Transverse colon (tissue), 4 donors: ENCODE measurements around the gene ATP11A.

ENCODE experiments used
- EP300 ChIP-seq: sonication (generic); formaldehyde crosslinking; IDR thresholded peaks from one replicate; pipeline ENCODE4 v1.6.1; 2017; ENCODE audit warnings: antibody characterized with exemption, low read depth
- POLR2A ChIP-seq: fragments of 450-650 bp; IDR thresholded peaks from one replicate; pipeline ENCODE4 v1.6.1; 2016; ENCODE audit warnings: antibody characterized with exemption, mild to moderate bottlenecking, moderate library complexity
- POLR2AphosphoS5 ChIP-seq, 3 donors: sonication (generic); formaldehyde crosslinking; IDR thresholded peaks; one replicate each; pipeline ENCODE4 v1.6.1; 2016; ENCODE audit warnings: antibody characterized with exemption in 3 of 3
- TF ChIP-seq, protein P1 (sequence below), 5 experiments: fragments of 200-600 bp in 3 of 5; fragments of 450-650 bp in 2 of 5; sonication (generic) in 3 of 5; IDR thresholded peaks; 1 replicate in 2 of 5; 2 replicates in 3 of 5; pipeline ENCODE4 v1.5.1; 2016 to 2017; ENCODE audit warnings: antibody characterized with exemption in 5 of 5, inconsistent platforms in 3 of 5, mild to moderate bottlenecking in 2 of 5, moderate library complexity in 1 of 5

DNA sequence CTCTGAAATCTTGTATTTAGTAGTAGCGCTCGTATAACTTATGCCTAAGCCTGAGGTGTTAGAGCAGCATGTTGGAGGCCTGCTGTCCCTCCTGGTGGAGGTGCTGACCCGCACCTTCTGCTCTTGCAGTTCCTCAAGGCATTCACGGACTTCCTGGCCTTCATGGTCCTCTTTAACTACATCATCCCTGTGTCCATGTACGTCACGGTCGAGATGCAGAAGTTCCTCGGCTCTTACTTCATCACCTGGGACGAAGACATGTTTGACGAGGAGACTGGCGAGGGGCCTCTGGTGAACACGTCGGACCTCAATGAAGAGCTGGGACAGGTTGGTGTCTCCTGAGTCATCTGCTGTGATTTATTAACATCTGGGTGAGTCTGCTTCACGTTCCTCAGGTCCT lies 136.7 kb downstream of the ATP11A start:
- TF ChIP-seq, protein P1, sequence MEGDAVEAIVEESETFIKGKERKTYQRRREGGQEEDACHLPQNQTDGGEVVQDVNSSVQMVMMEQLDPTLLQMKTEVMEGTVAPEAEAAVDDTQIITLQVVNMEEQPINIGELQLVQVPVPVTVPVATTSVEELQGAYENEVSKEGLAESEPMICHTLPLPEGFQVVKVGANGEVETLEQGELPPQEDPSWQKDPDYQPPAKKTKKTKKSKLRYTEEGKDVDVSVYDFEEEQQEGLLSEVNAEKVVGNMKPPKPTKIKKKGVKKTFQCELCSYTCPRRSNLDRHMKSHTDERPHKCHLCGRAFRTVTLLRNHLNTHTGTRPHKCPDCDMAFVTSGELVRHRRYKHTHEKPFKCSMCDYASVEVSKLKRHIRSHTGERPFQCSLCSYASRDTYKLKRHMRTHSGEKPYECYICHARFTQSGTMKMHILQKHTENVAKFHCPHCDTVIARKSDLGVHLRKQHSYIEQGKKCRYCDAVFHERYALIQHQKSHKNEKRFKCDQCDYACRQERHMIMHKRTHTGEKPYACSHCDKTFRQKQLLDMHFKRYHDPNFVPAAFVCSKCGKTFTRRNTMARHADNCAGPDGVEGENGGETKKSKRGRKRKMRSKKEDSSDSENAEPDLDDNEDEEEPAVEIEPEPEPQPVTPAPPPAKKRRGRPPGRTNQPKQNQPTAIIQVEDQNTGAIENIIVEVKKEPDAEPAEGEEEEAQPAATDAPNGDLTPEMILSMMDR (IDR thresholded peaks at IDR 0.05) = no peak
- TF ChIP-seq POLR2A = no peak
- no peak for TF ChIP-seq POLR2AphosphoS5 (IDR thresholded peaks at IDR 0.05)
- no peak for TF ChIP-seq EP300
